Right atrium auricular region (tissue), 2 donors: ENCODE measurements around the gene RIF1. TPM values are rescaled to one million over a fixed set of nuclear protein-coding genes. Genes with fewer than 3 reads are reported as not detected.
"Not testable (repeated sequence)": the region's sequence is repeated elsewhere in the genome, so short reads cannot be mapped to it uniquely, and the experiment has no call there.

Experiments
- DNase-seq: peaks from one replicate; pipeline ENCODE4 v3.0.0-alpha.2; 2019; ENCODE audit warnings: low spot score
- H3K27ac ChIP-seq, 2 donors: fragments of 200-600 bp; sonication (generic); 1 replicate in 1 of 2; 2 replicates in 1 of 2; pipeline ENCODE4 v1.5.1; 2016 to 2019
- H3K27me3 ChIP-seq, 2 donors: fragments of 200-600 bp; sonication (generic); one replicate each; pipeline versions ENCODE4 v1.5.1 to v1.6.0; 2017 to 2019
- H3K36me3 ChIP-seq: fragments of 200-600 bp; sonication (generic); one replicate; pipeline ENCODE4 v1.5.1; 2016
- H3K4me1 ChIP-seq, 2 donors: fragments of 200-600 bp; sonication (generic); one replicate each; pipeline versions ENCODE4 v1.5.1 to v1.6.0; 2017 to 2019
- H3K4me3 ChIP-seq, 2 donors: fragments of 200-600 bp; sonication (generic); 1 replicate in 1 of 2; 2 replicates in 1 of 2; pipeline ENCODE4 v1.5.1; 2017 to 2019; ENCODE audit warnings: mild to moderate bottlenecking in 1 of 2, moderate library complexity in 1 of 2
- H3K9me3 ChIP-seq, 2 donors: fragments of 200-600 bp; sonication (generic); one replicate each; pipeline ENCODE4 v1.5.1; 2019
- total RNA-seq, 2 donors: library from RNA; depleted of rRNA; stranded (reverse); fragments of >200 nt; gene quantifications; one replicate each; pipeline ENCODE4 v1.1.0, GENCODE V29; 2016
- TF ChIP-seq, protein P1 (sequence below), 2 donors: fragments of 200-600 bp; sonication (generic); IDR thresholded peaks; one replicate each; pipeline ENCODE4 v1.5.1; 2019; ENCODE audit warnings: antibody characterized with exemption in 2 of 2

The RIF1 gene
- total RNA-seq, 2 donors from 2014 or later = 11.9 to 13.8 TPM

DNA sequence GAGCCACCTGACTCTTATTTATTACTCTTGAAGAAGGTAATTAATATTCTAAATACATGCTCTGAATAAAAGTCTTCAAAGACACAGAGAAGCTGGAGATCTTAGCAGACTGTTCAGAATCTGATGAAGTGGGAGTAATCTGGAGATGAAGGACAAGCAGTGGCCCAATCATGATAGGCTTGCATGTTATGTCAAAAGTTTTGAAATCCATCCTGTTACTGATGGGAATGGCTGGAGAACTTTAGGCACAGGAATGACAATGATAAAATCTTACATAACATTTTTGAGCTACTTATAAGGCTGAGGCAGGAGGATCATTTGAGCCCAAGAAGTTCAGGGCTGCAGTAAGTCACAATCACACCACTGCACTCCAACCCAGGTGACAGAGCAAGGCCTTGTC lies 2.4 kb upstream of the RIF1 start:
- Histone ChIP-seq H3K4me1 (peaks cover 0 to 12% of the 10 kb centered on the region in 2 donors), H3K4me3 (no peak overlapping the region), H3K27ac (no peak overlapping the region), H3K9me3 (no peaks in the 10 kb centered on the region), H3K36me3 (no peaks in the 10 kb centered on the region), H3K27me3 (no peaks in the 10 kb centered on the region)
- TF ChIP-seq, protein P1, sequence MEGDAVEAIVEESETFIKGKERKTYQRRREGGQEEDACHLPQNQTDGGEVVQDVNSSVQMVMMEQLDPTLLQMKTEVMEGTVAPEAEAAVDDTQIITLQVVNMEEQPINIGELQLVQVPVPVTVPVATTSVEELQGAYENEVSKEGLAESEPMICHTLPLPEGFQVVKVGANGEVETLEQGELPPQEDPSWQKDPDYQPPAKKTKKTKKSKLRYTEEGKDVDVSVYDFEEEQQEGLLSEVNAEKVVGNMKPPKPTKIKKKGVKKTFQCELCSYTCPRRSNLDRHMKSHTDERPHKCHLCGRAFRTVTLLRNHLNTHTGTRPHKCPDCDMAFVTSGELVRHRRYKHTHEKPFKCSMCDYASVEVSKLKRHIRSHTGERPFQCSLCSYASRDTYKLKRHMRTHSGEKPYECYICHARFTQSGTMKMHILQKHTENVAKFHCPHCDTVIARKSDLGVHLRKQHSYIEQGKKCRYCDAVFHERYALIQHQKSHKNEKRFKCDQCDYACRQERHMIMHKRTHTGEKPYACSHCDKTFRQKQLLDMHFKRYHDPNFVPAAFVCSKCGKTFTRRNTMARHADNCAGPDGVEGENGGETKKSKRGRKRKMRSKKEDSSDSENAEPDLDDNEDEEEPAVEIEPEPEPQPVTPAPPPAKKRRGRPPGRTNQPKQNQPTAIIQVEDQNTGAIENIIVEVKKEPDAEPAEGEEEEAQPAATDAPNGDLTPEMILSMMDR (IDR thresholded peaks at IDR 0.05) = no peak
- DNase-seq = no peak

DNA sequence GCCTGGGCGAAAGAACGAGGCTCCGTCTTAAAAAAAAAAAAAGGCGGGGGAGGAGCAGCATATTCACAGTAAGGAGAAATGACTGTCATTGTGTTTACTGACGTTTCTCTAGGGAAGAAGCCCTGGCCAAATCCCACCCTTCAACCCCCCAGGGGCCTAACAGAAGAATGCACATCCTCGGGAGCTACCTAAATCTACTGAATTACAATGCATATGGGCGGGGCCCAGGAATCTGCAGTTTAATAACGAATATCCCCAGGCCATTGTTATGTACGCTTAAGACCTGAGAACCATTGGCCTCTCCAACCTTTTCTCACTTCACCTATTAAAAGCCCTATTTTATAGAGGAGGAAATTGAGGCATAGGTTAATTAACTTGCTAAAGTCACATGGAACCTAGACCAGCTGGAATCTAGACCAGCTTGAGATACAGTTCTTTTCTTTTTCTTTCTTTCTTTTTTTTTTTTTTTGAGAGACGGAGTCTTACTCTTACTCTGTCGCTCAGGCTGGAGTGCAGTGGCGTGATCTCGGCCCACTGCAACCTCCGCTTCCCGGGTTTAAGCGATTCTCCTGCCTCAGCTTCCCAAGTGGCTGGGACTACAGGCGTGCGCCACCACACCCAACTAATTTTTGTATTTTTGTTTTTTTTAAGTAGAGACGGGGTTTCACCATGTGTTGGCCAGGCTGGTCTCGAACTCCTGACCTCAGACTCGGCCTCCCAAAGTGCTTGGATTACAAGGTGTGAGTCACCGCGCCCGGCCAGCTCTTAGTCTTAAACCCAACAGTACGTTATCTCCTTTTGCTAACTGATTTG lies 708 bp upstream of the RIF1 start:
- H3K9me3 ChIP-seq = no peaks in the 10 kb centered on the region
- H3K4me3 ChIP-seq = peak overlapping the region; percentile 83 to 89
- H3K27ac ChIP-seq = peak overlapping the region in 1 of 2 donors; percentile 96
- H3K36me3 ChIP-seq = peaks cover 9% of the 10 kb centered on the region
- peaks cover 0 to 12% of the 10 kb centered on the region in 2 donors for H3K4me1 ChIP-seq
- TF ChIP-seq, protein P1 (IDR thresholded peaks at IDR 0.05) = no peak
- DNase-seq = no peak
- no peaks in the 10 kb centered on the region for H3K27me3 ChIP-seq

DNA sequence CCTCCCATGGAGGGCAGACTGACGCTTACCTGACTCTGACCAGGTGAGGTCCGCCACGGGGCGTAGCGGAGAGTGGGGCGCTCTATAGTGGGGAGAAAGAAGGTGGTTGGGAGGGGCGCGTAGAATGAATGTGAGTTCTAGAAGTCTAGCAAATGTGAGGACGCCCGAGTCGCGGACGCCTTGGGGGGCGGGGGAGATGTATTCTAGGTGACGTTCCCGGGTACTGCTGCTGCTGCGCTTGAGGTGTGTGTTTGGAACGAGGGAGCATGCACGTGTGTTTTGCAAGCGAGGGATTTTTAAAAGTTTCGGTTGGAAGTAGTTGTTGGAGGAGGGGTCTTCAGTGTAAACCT lies 758 bp downstream of the RIF1 start:
- DNase-seq = no peak
- TF ChIP-seq, protein P1 (IDR thresholded peaks at IDR 0.05) = no peak

DNA sequence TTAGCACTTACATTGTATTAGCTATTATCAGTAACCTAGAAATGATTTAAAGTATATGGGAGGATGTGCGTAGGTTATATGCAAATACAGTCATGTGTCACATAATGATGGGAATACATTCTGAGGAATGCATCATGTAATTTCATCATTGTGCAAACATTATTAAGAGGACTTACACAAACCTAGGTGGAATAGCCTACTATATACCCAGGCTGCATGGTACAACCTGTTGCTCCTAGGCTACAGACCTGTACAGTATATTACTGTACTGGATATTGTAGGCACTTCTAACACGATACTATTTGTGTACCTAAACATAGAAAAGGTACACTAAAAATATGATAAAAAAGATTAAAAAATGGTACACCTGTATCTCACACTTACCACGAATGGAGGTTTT lies 7.9 kb downstream of the RIF1 start:
- no peak overlapping the region for H3K4me3 ChIP-seq
- no peaks in the 10 kb centered on the region for H3K4me1 ChIP-seq
- peaks cover 73% of the 10 kb centered on the region for H3K36me3 ChIP-seq
- H3K9me3 ChIP-seq = no peaks in the 10 kb centered on the region
- H3K27me3 ChIP-seq = no peaks in the 10 kb centered on the region
- TF ChIP-seq, protein P1 (IDR thresholded peaks at IDR 0.05) = no peak
- DNase-seq = no peak
- no peak overlapping the region for H3K27ac ChIP-seq

More for the DNA sequence above, 758 bp downstream of the RIF1 start:
- H3K4me3 ChIP-seq = peak overlapping the region; percentile 83 to 89
- H3K4me1 ChIP-seq = peaks cover 0 to 12% of the 10 kb centered on the region in 2 donors
- peaks cover 10% of the 10 kb centered on the region for H3K36me3 ChIP-seq
- no peaks in the 10 kb centered on the region for H3K9me3 ChIP-seq
- no peaks in the 10 kb centered on the region for H3K27me3 ChIP-seq
- H3K27ac ChIP-seq = peak overlapping the region; percentile 96 to 97

GRCh38 chr2:151421681-151422080 lies 12.0 kb downstream of the RIF1 start:
- not testable (repeated sequence) for DNase-seq, H3K27ac ChIP-seq, H3K4me3 ChIP-seq, H3K4me1 ChIP-seq, H3K27me3 ChIP-seq, H3K9me3 ChIP-seq
- H3K36me3 ChIP-seq = peaks cover 69% of the 10 kb centered on the region

GRCh38 chr2:151422917-151423439 lies 13.3 kb downstream of the RIF1 start:
- Histone ChIP-seq H3K27me3 (no peaks in the 10 kb centered on the region), H3K36me3 (peaks cover 56% of the 10 kb centered on the region), H3K4me1 (no peaks in the 10 kb centered on the region), H3K9me3 (no peaks in the 10 kb centered on the region), H3K27ac (no peak overlapping the region), H3K4me3 (no peak overlapping the region)
- TF ChIP-seq, protein P1 (IDR thresholded peaks at IDR 0.05) = no peak
- no peak for DNase-seq
